ENCODE measurements around the gene CPT1C.
A peak's percentile ranks its signal among the peaks of the same experiment; 100 is the strongest.

CPT1C gene

GRCh38 chr19:49681830-49682229 is 9.1 kb upstream of the CPT1C start:
- DNase-seq (ENCODE audit: low read depth in 2 of 2), result no peak

- no peak for DNase-seq (ENCODE audit: low read depth in 2 of 2)
Measured at GRCh38 chr19:49682274-49682673, 8.6 kb upstream of the CPT1C start.

- DNase-seq (ENCODE audit: low read depth in 2 of 2), result no peak
Measured at GRCh38 chr19:49683814-49684250, 7.1 kb upstream of the CPT1C start.

DNA sequence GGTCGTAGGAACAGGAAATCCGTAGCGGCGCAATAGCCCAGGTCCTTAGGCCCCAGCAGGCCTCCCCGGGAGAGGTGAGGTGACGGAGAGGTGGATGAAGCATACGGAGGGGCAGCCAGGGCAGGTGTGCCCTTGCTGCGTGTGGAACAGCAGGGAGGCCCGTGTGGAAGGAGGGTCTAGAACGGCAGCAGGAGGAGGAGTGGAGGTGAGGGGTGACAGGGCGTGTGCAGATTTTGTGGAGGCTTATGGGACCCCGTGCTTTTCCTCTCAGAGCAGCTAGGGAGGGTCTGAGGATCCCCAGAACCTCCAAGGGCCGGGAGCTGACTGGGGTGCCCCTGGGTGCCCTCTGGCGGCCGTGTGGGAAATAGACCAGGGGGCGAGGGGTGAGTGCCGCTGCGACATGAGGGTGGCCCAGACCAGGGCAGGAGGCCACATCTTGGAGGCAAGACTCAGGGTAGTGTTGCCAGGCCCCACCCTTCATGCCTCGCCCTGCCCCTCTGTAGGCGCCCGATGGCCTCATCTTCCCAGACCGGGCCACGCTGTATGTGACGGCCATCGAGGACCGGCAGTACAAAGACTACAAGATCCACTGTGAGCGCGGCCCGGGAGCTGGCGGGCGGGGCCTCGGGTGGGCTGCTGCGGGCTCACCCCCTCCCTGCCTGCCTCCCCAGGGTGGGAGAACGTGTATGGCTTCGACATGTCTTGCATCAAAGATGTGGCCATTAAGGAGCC is 6.5 kb upstream of the CPT1C start:
- no peak for DNase-seq (ENCODE audit: low read depth in 2 of 2)

GRCh38 chr19:49684983-49685553 is 5.8 kb upstream of the CPT1C start:
- no peak for DNase-seq (ENCODE audit: low read depth in 2 of 2)

DNA sequence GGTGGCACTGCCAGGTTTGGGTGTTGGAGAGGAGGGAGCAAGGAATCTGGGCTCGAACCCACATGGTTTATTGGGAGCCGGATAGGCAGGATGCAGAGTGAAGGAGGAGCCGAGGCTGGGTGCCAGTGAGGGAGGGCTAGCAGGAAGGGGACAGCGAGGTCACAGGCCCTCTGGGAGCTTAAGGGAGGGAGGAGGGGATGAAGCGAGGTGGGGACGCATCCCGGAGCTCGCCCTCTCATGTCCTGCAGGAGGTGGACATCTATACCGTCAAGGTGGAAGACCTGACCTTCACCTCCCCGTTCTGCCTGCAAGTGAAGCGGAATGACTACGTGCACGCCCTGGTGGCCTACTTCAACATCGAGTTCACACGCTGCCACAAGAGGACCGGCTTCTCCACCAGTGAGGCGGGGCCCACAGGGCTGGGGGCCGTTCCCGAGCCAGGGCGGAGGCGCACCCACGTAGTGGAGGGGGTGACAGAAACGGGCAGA is 5.0 kb upstream of the CPT1C start:
- no peak for DNase-seq (ENCODE audit: low read depth in 2 of 2)

- DNase-seq (ENCODE audit: low read depth in 2 of 2), result no peak
Measured at GRCh38 chr19:49686503-49687088, 4.3 kb upstream of the CPT1C start.

DNA sequence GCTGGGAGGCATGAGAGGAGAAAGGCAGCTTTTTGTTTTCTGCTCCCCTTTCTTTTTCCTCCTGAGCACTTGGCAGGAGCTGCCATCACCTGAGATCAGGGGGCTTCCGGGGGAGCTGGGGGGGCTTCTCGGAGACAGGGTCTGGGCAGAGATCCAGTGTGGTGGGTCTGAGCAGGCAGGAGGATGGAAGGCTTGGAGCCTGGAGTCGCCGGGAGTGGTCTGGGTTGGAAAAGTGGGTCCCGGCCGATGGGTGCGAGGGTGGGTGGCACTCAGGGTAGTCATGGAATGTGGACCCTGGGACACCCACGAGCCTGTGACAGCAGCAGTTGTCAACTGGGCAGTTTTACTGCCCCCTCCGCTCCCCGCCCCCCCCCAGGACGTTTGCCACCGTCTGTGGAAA is 3.8 kb upstream of the CPT1C start:
- no peak for DNase-seq (ENCODE audit: low read depth in 2 of 2)

GRCh38 chr19:49687566-49688316 is 3.2 kb upstream of the CPT1C start:
- DNase-seq (ENCODE audit: low read depth in 2 of 2), result no peak

- no peak for DNase-seq (ENCODE audit: low read depth in 2 of 2)
Measured at GRCh38 chr19:49688531-49689132, 2.3 kb upstream of the CPT1C start.

DNA sequence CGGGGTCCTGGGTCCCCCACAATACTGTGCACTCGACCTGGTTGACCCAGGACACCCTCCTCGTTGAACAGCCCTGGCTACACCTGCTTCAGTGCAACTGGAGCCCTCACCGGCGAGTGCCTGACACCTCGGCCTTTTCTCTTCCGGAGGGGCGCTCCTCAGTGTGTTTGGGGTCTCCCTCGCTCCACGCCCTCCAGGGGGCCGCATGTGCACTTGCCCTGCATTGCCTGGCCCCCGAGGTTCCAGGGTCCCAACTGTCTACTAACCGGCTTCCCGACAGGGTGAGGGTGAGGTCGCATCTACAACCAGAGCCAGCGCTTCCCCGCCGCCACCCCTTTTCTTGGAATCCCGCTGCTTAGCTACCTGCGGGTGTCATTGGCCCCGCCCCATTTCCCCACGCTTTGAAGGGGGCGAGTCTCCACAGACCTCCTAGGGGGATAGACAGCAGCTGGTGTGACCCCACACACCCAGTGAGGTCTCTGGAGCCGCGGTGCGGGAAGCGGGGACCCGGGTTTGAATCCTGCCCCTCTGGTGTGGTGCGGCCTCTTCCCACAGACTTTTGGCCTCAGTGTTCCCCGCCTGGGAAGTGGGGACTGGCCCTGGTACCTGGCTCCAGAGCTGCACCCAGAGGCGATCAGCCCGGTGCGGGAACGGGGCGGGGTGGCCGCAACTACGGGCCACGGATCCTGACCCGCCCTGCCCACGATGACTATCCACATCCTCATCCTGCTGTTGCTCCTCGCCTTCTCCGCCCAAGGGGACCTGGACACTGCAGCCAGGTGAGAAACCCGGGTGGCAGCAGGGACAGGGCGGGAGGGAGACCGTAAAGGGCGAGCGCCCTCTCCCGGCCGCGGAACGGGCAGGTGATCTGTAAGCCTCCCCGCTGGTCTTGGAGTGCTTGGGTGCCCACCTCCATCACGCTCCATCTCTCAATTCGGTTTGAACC is 1.5 kb upstream of the CPT1C start, which contains the start of gene ADM5:
TSS of gene ADM5 (plus strand) at position 462 of the 946 bp plus-strand sequence. CDS start at position 706, 244 bp downstream.
- DNase-seq (ENCODE audit: low read depth in 2 of 2), result no peak

GRCh38 chr19:49690079-49690655 is 749 bp upstream of the CPT1C start:
- DNase-seq (ENCODE audit: low read depth in 2 of 2), result no peak

DNA sequence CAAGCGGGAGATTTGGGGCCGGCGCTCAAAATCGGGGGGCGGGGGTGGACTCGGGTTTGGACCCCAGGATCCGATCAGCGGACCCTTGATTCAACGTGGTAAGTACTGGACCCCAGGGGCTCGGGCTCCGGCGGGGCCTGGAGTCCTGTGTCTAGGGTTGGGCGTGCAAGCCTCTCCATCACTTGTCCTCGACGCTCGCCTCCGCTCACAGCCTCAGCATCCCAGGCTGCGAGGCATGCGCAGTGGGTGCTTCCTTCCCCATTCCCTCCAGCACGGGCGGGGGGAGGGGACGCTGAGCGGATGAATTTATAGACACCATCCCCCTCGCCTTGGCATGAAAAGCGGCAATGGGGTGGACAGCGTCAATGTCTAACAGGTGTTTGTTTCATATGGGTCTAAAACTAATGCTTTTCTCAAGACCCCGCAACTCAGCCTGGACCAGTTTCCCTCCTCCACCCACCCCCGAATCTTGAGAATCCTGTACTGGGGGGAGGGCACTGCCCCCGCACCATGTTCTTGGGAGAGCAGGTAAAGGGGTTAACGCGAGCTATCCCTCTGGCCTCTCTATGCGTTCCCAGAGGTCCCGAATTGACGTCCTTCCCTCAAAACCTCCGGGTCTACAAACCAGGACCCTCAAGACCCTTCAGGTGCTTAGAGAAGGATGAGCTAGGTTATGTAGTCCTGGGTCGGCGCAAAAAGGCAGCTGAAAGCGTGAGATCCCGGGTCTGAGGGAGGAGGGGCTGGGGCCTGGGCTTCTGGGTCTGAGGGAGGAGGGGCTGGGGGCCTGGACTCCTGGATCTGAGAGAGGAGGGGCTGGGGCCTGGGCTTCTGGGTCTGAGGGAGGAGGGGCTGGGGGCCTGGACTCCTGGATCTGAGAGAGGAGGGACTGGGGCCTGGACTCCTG is 579 bp downstream of the CPT1C start:
- DNase-seq (ENCODE audit: low read depth in 2 of 2), result peak; percentile 35 to 50

- no peak for DNase-seq (ENCODE audit: low read depth in 2 of 2)
Measured at GRCh38 chr19:49692147-49692506, 1.2 kb downstream of the CPT1C start.

DNA sequence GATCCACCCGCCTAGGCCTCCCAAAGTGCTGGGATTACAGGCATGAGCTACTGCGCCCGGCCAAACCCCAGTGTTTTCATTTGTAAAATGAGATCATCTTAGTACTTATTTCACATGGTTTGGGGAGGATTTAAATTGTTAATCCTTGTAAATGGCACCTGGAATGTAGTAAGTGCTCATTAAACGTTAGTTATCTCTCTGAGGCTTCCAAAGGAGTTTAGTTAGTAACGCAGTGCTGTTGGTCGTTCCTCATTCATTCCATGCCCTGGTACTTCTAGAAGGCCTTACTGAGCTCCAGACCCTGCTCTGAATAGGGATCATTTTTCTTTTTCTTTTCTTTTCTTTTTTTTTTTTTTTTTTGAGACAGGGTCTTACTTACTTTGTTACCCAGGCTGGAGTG is 5.2 kb downstream of the CPT1C start:
- no peak for DNase-seq (ENCODE audit: low read depth in 2 of 2)

DNA sequence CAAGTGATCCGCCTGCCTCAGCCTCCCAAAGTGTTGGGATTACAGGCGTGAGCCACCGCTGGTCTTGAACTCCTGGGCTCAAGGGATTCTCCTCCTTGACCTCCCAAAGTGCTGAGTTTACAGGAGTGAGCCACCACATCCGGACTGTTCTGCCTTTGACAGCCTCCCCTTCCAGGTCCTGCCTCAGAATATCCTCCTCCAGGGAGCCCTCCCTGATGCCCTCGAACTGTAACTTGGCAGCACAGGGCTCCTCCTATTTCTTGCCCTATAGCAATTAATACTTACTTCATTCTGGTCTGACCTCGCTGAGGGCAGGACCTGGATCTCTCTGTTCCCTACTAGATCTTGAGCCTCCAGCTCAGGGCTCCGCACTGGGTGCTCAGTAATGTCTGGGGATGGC is 5.9 kb downstream of the CPT1C start:
- no peak for DNase-seq (ENCODE audit: low read depth in 2 of 2)

DNA sequence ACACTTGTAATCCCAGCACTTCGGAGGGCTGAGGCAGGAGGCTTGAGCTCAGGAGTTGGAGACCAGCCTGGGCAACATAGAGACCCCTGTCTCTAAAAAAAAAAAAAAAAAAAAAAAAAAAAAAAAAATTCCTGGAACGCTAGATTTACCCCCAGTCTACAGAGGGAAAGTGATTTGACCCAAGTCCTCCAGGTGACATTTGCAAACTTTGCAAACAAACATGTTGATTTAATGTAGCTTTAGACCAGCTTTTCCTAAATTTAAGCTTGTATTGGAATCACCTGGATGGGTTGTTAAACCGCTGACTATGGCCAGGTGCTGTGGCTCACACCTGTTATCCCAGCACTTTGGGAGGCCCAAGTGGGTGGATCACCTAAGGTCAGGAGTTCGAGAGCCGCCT is 8.4 kb downstream of the CPT1C start:
- no peak for DNase-seq (ENCODE audit: low read depth in 2 of 2)

DNA sequence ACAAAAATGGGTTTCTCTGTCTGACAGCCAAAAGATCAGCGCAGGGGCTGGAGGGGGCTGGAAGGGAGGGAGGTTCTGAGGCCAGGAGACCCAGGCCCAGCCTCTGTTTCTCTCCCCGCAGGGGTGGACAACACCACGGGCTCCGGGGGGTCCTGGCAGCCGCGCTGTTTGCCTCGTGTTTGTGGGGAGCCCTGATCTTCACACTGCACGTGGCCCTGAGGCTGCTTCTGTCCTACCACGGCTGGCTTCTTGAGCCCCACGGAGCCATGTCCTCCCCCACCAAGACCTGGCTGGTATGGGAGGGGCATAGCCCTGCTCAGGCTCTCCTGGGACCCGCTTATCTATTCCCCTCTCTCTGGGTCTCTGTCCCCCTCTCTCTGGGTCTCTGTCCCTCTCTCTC is 9.6 kb downstream of the CPT1C start:
- no peak for DNase-seq (ENCODE audit: low read depth in 2 of 2)

GRCh38 chr19:49701271-49701786 is 10.4 kb downstream of the CPT1C start:
- DNase-seq (ENCODE audit: low read depth in 2 of 2), result no peak
